Measurements from ENCODE around the gene SNED1. TPM values are rescaled to one million over a fixed set of nuclear protein-coding genes. Genes with fewer than 3 reads are reported as not detected.

Gene SNED1
- total and polyA plus RNA-seq, 4 donors, result 0.65 to 18.1 (median 2.8) TPM

GRCh38 chr2:241142063-241142462 is 143.6 kb downstream of the SNED1 start:
- TF ChIP-seq NR2F2 (IDR thresholded peaks at IDR 0.05) (no peak), MAX (IDR thresholded peaks at IDR 0.05) (no peak), FOXA1 (IDR thresholded peaks at IDR 0.05) (no peak), YY1 (IDR thresholded peaks at IDR 0.05) (no peak), RXRA (IDR thresholded peaks at IDR 0.05) (no peak)
- DNase-seq (ENCODE audit: low spot score), result no peak
- Histone ChIP-seq H3K27ac (ENCODE audit: low read depth in 1 of 2, low read length in 2 of 2) (no peak overlapping the region), H3K36me3 (ENCODE audit: control insufficient read depth in 4 of 4, insufficient read depth in 3 of 4, low read depth in 1 of 4, low read length in 3 of 4) (peaks cover 0 to 4% (median 0%) of the 10 kb centered on the region in 4 donors), H3K9me3 (ENCODE audit: control insufficient read depth in 4 of 4, low read length in 3 of 4) (no peaks in the 10 kb centered on the region), H3K27me3 (ENCODE audit: control insufficient read depth in 4 of 4, insufficient read depth in 4 of 4, low read length in 3 of 4) (no peaks in the 10 kb centered on the region), H3K4me1 (ENCODE audit: control insufficient read depth in 4 of 4, insufficient read depth in 4 of 4, low read length in 3 of 4) (no peaks in the 10 kb centered on the region), H3K9ac (ENCODE audit: low read depth in 1 of 2, low read length in 2 of 2) (no peak overlapping the region), H3K4me3 (ENCODE audit: low read depth in 1 of 3, low read length in 3 of 3) (no peak overlapping the region)
- 94% methylated on average over 6 of the region's 6 CpGs for WGBS

- H3K9ac ChIP-seq (ENCODE audit: low read depth in 1 of 2, low read length in 2 of 2), result no peak overlapping the region
- H3K27ac ChIP-seq (ENCODE audit: low read depth in 1 of 2, low read length in 2 of 2), result no peak overlapping the region
- peaks cover 0 to 4% (median 0%) of the 10 kb centered on the region in 4 donors for H3K36me3 ChIP-seq (ENCODE audit: control insufficient read depth in 4 of 4, insufficient read depth in 3 of 4, low read depth in 1 of 4, low read length in 3 of 4)
- no peak for TF ChIP-seq SP1 (IDR thresholded peaks at IDR 0.05)
- TF ChIP-seq YY1 (IDR thresholded peaks at IDR 0.05), result no peak
- no peak for TF ChIP-seq GABPA (IDR thresholded peaks at IDR 0.05 in 1 of 2, conservative IDR thresholded peaks at IDR 0.05 in 1 of 2)
- TF ChIP-seq ZBTB33 (IDR thresholded peaks at IDR 0.05), result no peak
- TF ChIP-seq NR2F2 (IDR thresholded peaks at IDR 0.05), result no peak
- TF ChIP-seq FOXA2 (IDR thresholded peaks at IDR 0.05), result no peak
- no peak for TF ChIP-seq REST (IDR thresholded peaks at IDR 0.05)
- no peak for TF ChIP-seq FOXA1 (IDR thresholded peaks at IDR 0.05)
- no peak for TF ChIP-seq HNF4G (IDR thresholded peaks at IDR 0.05)
- no peak for TF ChIP-seq HNF4A (conservative IDR thresholded peaks at IDR 0.05)
- TF ChIP-seq ATF3 (IDR thresholded peaks at IDR 0.05), result no peak
- TF ChIP-seq JUND (IDR thresholded peaks at IDR 0.05), result no peak
- no peak overlapping the region for H3K4me3 ChIP-seq (ENCODE audit: low read depth in 1 of 3, low read length in 3 of 3)
- H3K4me1 ChIP-seq (ENCODE audit: control insufficient read depth in 4 of 4, insufficient read depth in 4 of 4, low read length in 3 of 4), result no peaks in the 10 kb centered on the region
- no peak for DNase-seq (ENCODE audit: low spot score)
- 88% methylated on average over 9 of the region's 9 CpGs for WGBS
- H3K9me3 ChIP-seq (ENCODE audit: control insufficient read depth in 4 of 4, low read length in 3 of 4), result no peaks in the 10 kb centered on the region
- H3K27me3 ChIP-seq (ENCODE audit: control insufficient read depth in 4 of 4, insufficient read depth in 4 of 4, low read length in 3 of 4), result no peaks in the 10 kb centered on the region
Measured at GRCh38 chr2:241142593-241142992, 144.2 kb downstream of the SNED1 start.

Small RNAs within 50 kb of the gene (small RNA-seq; reads per million reads assigned to genes)
- not detected for gene AC005237.2

Other genes starting within 250 kb of the SNED1 start
- under 1 TPM; 0.08 to 0.14 TPM for gene KIF1A, start 178.4 kb upstream of the SNED1 start, total RNA-seq
- gene KIF1A, start 178.4 kb upstream of the SNED1 start, polyA plus RNA-seq, result under 1 TPM; 0.03 to 0.21 TPM
- gene AGXT, start 129.8 kb upstream of the SNED1 start, total RNA-seq, result 1,000 to 10,000 TPM in 1 of 2 donors, 100 to 1,000 TPM in 1; 254 to 1,548 TPM
- gene AGXT, start 129.8 kb upstream of the SNED1 start, polyA plus RNA-seq, result 1,000 to 10,000 TPM; 1,307 to 1,572 TPM
- gene MAB21L4, start 102.5 kb upstream of the SNED1 start, total RNA-seq, result under 1 TPM; 0.59 to 0.65 TPM
- gene MAB21L4, start 102.5 kb upstream of the SNED1 start, polyA plus RNA-seq, result 1 to 10 TPM; 1.6 to 8.8 TPM
- gene CROCC2, start 92.3 kb upstream of the SNED1 start, total RNA-seq, result under 1 TPM; under 0.01 to 0.08 TPM
- under 1 TPM; 0.01 to 0.13 TPM for gene CROCC2, start 92.3 kb upstream of the SNED1 start, polyA plus RNA-seq
- gene MTERF4, start 103.7 kb downstream of the SNED1 start, total RNA-seq, result 10 to 100 TPM; 20.6 to 36.7 TPM
- gene MTERF4, start 103.7 kb downstream of the SNED1 start, polyA plus RNA-seq, result 10 to 100 TPM; 13.3 to 20.0 TPM
- 1 to 10 TPM; 3.9 to 8.8 TPM for gene PASK, start 150.9 kb downstream of the SNED1 start, total RNA-seq
- 1 to 10 TPM in 1 of 2 donors, under 1 TPM in 1; 0.96 to 1.8 TPM for gene PASK, start 150.9 kb downstream of the SNED1 start, polyA plus RNA-seq
- 10 to 100 TPM; 18.0 to 30.0 TPM for gene PPP1R7, start 151.8 kb downstream of the SNED1 start, total RNA-seq
- 10 to 100 TPM; 28.0 to 45.8 TPM for gene PPP1R7, start 151.8 kb downstream of the SNED1 start, polyA plus RNA-seq
- gene ANO7, start 190.1 kb downstream of the SNED1 start, total RNA-seq, result under 1 TPM; 0.25 to 0.33 TPM
- under 1 TPM; 0.57 to 0.70 TPM for gene ANO7, start 190.1 kb downstream of the SNED1 start, polyA plus RNA-seq